GM06990 (cell line): ENCODE measurements around the gene ZNF619.

ENCODE experiments used
- DNase-seq: peaks from one replicate; pipeline ENCODE4 v3.0.0-alpha.2; 2011; ENCODE audit not compliant: insufficient read length; ENCODE audit errors: extremely low read depth
- H3K27me3 ChIP-seq: replicated peaks from 2 replicates; pipeline ENCODE4 v1.6.0; 2011; ENCODE audit warnings: low read length; ENCODE audit not compliant: control insufficient read depth, insufficient read depth
- H3K36me3 ChIP-seq: 2 replicates; pipeline ENCODE4 v1.5.1; 2011; ENCODE audit warnings: low read length; ENCODE audit not compliant: control insufficient read depth, insufficient read depth
- H3K4me3 ChIP-seq: replicated peaks from 2 replicates; pipeline ENCODE4 v1.5.1; 2011; ENCODE audit warnings: low read depth, mild to moderate bottlenecking, control low read depth, low read length
- CTCF ChIP-seq: IDR thresholded peaks from 2 replicates; pipeline ENCODE4 v1.5.1; 2011; ENCODE audit warnings: low read length, control low read depth, mild to moderate bottlenecking, inconsistent platforms; ENCODE audit not compliant: insufficient read depth, poor library complexity, severe bottlenecking

ZNF619 gene

GRCh38 chr3:40511031-40511718 is 34.3 kb downstream of the ZNF619 start:
- H3K36me3 ChIP-seq = no peaks in the 10 kb centered on the region; the same call in 1 of the 2 replicates
- DNase-seq = no peak
- TF ChIP-seq CTCF = no peak
- H3K4me3 ChIP-seq = no peak overlapping the region
- no peaks in the 10 kb centered on the region for H3K27me3 ChIP-seq

GRCh38 chr3:40516201-40516600 is 39.3 kb downstream of the ZNF619 start:
- no peak for TF ChIP-seq CTCF
- peaks cover 1% of the 10 kb centered on the region for H3K36me3 ChIP-seq
- no peaks in the 10 kb centered on the region for H3K27me3 ChIP-seq
- H3K4me3 ChIP-seq = no peak overlapping the region
- DNase-seq = no peak

GRCh38 chr3:40518067-40518466 is 41.1 kb downstream of the ZNF619 start:
- TF ChIP-seq CTCF = no peak
- Histone ChIP-seq H3K36me3 (peaks cover 1% of the 10 kb centered on the region), H3K27me3 (no peaks in the 10 kb centered on the region), H3K4me3 (no peak overlapping the region)
- no peak for DNase-seq

GRCh38 chr3:40518848-40519247 is 41.9 kb downstream of the ZNF619 start:
- Histone ChIP-seq H3K4me3 (no peak overlapping the region), H3K36me3 (peaks cover 1% of the 10 kb centered on the region), H3K27me3 (no peaks in the 10 kb centered on the region)
- no peak for DNase-seq
- no peak for TF ChIP-seq CTCF

- DNase-seq = no peak
- Histone ChIP-seq H3K4me3 (no peak overlapping the region), H3K36me3 (peaks cover 1% of the 10 kb centered on the region), H3K27me3 (no peaks in the 10 kb centered on the region)
- TF ChIP-seq CTCF = no peak
These were observed 44.3 kb downstream of the ZNF619 start for GRCh38 chr3:40521254-40521653.

- no peak for TF ChIP-seq CTCF
- Histone ChIP-seq H3K4me3 (no peak overlapping the region), H3K36me3 (no peaks in the 10 kb centered on the region), H3K27me3 (no peaks in the 10 kb centered on the region)
- no peak for DNase-seq
These were observed 46.9 kb downstream of the ZNF619 start for GRCh38 chr3:40523781-40524180.
